OCI-LY3 (cell line): ENCODE data around the gene EARS2.

ENCODE experiments used
- H2AFZ ChIP-seq: fragments of 200-600, 300-600 bp; shearing (Covaris generic); 2 replicates; pipeline ENCODE4 v1.6.0; 2014; ENCODE audit warnings: antibody characterized with exemption, low read depth, low read length
- H3K27ac ChIP-seq: fragments of 200-600, 300-600 bp; sonication (generic); 2 replicates; pipeline ENCODE4 v1.5.1; 2014; ENCODE audit warnings: mild to moderate bottlenecking, low read length, moderate library complexity, mixed read lengths
- H3K27me3 ChIP-seq: fragments of 200-600, 300-600 bp; sonication (generic); 2 replicates; pipeline ENCODE4 v1.6.1; 2014; ENCODE audit warnings: low read depth, low read length, mixed read lengths
- H3K36me3 ChIP-seq: fragments of 200-600, 300-600 bp; sonication (generic); replicated peaks from 2 replicates; pipeline ENCODE3; 2014; ENCODE audit warnings: low read depth, low read length, mixed read lengths
- H3K4me1 ChIP-seq: fragments of 300-600, 200-600 bp; sonication (generic); 2 replicates; pipeline ENCODE4 v1.6.1; 2014; ENCODE audit warnings: low read length, mixed read lengths
- H3K4me2 ChIP-seq: fragments of 200-600, 300-600 bp; sonication (generic); 2 replicates; pipeline ENCODE4 v1.6.1; 2014; ENCODE audit warnings: low read length, mixed read lengths
- H3K4me3 ChIP-seq: fragments of 300-600, 200-600 bp; sonication (generic); 2 replicates; pipeline ENCODE4 v1.5.1; 2014; ENCODE audit warnings: antibody characterized with exemption, mild to moderate bottlenecking, low read length, moderate library complexity
- H3K79me2 ChIP-seq: fragments of 300-600, 200-600 bp; shearing (Covaris generic); 2 replicates; pipeline ENCODE4 v1.6.1; 2014; ENCODE audit warnings: mild to moderate bottlenecking, low read length, mixed read lengths
- H3K9ac ChIP-seq: fragments of 300-600, 200-600 bp; shearing (Covaris generic); 2 replicates; pipeline ENCODE4 v1.6.0; 2014; ENCODE audit warnings: mild to moderate bottlenecking, low read length, moderate library complexity
- H3K9me3 ChIP-seq: fragments of 200-600, 300-600 bp; shearing (Covaris generic); 2 replicates; pipeline ENCODE4 v1.6.1; 2014; ENCODE audit warnings: low read length, mixed read lengths; ENCODE audit not compliant: insufficient read depth
- H4K20me1 ChIP-seq: fragments of 200-600, 300-600 bp; sonication (generic); 2 replicates; pipeline ENCODE4 v1.6.1; 2016; ENCODE audit warnings: low read length, mixed read lengths; ENCODE audit not compliant: insufficient read depth
- EZH2phosphoT487 ChIP-seq: fragments of 200-600 bp; shearing (Covaris generic); IDR thresholded peaks from 2 replicates; pipeline ENCODE4 v1.6.1; 2018; ENCODE audit warnings: antibody characterized with exemption, mixed run types, low read depth
- TF ChIP-seq, protein P1 (sequence below): fragments of 200-600, 300-600 bp; sonication (generic); IDR thresholded peaks from 2 replicates; pipeline ENCODE4 v1.5.1; 2014; ENCODE audit warnings: antibody characterized with exemption, low read length, low read depth

The EARS2 gene

GRCh38 chr16:23504076-23504452 lies 53.1 kb downstream of the EARS2 start:
- H3K79me2 ChIP-seq, result peaks cover 100% of the 10 kb centered on the region

GRCh38 chr16:23502466-23502865 lies 54.7 kb downstream of the EARS2 start:
- H3K9me3 ChIP-seq, result no peaks in the 10 kb centered on the region
- no peak overlapping the region for H3K4me2 ChIP-seq
- peaks cover 39% of the 10 kb centered on the region for H3K4me1 ChIP-seq
- H3K9ac ChIP-seq, result no peak overlapping the region
- H3K79me2 ChIP-seq, result peaks cover 100% of the 10 kb centered on the region
- H3K27me3 ChIP-seq, result no peaks in the 10 kb centered on the region
- H2AFZ ChIP-seq, result no peak overlapping the region
- TF ChIP-seq, protein P1, sequence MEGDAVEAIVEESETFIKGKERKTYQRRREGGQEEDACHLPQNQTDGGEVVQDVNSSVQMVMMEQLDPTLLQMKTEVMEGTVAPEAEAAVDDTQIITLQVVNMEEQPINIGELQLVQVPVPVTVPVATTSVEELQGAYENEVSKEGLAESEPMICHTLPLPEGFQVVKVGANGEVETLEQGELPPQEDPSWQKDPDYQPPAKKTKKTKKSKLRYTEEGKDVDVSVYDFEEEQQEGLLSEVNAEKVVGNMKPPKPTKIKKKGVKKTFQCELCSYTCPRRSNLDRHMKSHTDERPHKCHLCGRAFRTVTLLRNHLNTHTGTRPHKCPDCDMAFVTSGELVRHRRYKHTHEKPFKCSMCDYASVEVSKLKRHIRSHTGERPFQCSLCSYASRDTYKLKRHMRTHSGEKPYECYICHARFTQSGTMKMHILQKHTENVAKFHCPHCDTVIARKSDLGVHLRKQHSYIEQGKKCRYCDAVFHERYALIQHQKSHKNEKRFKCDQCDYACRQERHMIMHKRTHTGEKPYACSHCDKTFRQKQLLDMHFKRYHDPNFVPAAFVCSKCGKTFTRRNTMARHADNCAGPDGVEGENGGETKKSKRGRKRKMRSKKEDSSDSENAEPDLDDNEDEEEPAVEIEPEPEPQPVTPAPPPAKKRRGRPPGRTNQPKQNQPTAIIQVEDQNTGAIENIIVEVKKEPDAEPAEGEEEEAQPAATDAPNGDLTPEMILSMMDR, result no peak
- TF ChIP-seq EZH2phosphoT487, result no peak
- peaks cover 99% of the 10 kb centered on the region for H4K20me1 ChIP-seq
- H3K36me3 ChIP-seq, result peaks cover 36% of the 10 kb centered on the region
- no peak overlapping the region for H3K4me3 ChIP-seq
- H3K27ac ChIP-seq, result no peak overlapping the region

More at GRCh38 chr16:23504076-23504452, 53.1 kb downstream of the EARS2 start:
- Histone ChIP-seq H3K27me3 (no peaks in the 10 kb centered on the region), H3K9ac (no peak overlapping the region), H3K4me3 (peak overlapping the region; percentile 76), H3K36me3 (peaks cover 44% of the 10 kb centered on the region), H4K20me1 (peaks cover 98% of the 10 kb centered on the region), H3K4me2 (peak overlapping the region; percentile 99), H3K4me1 (peaks cover 50% of the 10 kb centered on the region), H2AFZ (no peak overlapping the region), H3K27ac (peak overlapping the region; percentile 79; the same call in 1 of the 2 replicates), H3K9me3 (no peaks in the 10 kb centered on the region)
- TF ChIP-seq, protein P1, result no peak
- TF ChIP-seq EZH2phosphoT487, result no peak

GRCh38 chr16:23501291-23501690 lies 55.9 kb downstream of the EARS2 start:
- Histone ChIP-seq H4K20me1 (peaks cover 99% of the 10 kb centered on the region), H3K36me3 (peaks cover 33% of the 10 kb centered on the region), H3K4me3 (no peak overlapping the region), H2AFZ (no peak overlapping the region), H3K4me2 (no peak overlapping the region), H3K9ac (no peak overlapping the region), H3K4me1 (peaks cover 28% of the 10 kb centered on the region), H3K79me2 (peaks cover 100% of the 10 kb centered on the region), H3K27me3 (no peaks in the 10 kb centered on the region), H3K9me3 (no peaks in the 10 kb centered on the region), H3K27ac (no peak overlapping the region)
- TF ChIP-seq EZH2phosphoT487, result no peak
- TF ChIP-seq, protein P1, result no peak

GRCh38 chr16:23500862-23501225 lies 56.3 kb downstream of the EARS2 start:
- Histone ChIP-seq H3K27me3 (no peaks in the 10 kb centered on the region), H3K4me1 (peaks cover 23% of the 10 kb centered on the region), H3K4me3 (no peak overlapping the region), H4K20me1 (peaks cover 98% of the 10 kb centered on the region), H3K36me3 (peaks cover 32% of the 10 kb centered on the region), H2AFZ (no peak overlapping the region), H3K4me2 (no peak overlapping the region), H3K79me2 (peaks cover 100% of the 10 kb centered on the region), H3K27ac (no peak overlapping the region), H3K9me3 (no peaks in the 10 kb centered on the region), H3K9ac (no peak overlapping the region)
- no peak for TF ChIP-seq EZH2phosphoT487
- TF ChIP-seq, protein P1, result no peak
